ENCODE measurements around the gene RBBP8NL.

DNA sequence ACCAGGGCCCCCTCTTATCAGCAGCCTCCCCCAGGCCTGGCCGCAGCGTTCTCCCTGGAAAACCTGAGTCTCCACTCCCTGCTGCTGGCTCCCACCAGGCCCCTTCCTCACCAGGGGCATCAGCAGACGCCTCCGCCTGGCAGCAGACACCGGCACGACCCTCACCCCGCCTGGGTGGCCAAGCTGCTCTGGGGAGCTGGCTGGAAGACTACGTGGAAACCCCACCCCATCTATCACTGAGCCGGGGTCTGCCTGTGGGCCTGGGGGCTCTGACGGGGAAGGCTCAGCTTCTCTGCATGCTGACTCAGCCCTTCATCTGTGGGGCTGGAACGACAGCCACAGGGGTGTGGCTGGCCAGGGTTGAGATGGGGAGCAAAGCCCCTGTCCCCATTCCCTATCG, 19.1 kb upstream of the RBBP8NL start:
- TF ChIP-seq EP300 (IDR thresholded peaks at IDR 0.05; ENCODE audit: borderline replicate concordance) (no peak), TEAD4 (IDR thresholded peaks at IDR 0.05) (no peak)

Data from Ishikawa (cell line).